Jurkat, Clone E6-1 (cell line): ENCODE measurements around the gene CRIP2.

Experiments
- DNase-seq: peaks from one replicate; pipeline ENCODE4 v3.0.0-alpha.2; 2011; ENCODE audit warnings: low read depth, low spot score
- H3K4me3 ChIP-seq: 2 replicates; pipeline ENCODE4 v1.5.1; 2011; ENCODE audit warnings: mild to moderate bottlenecking, low read length, control low read depth, moderate library complexity

CRIP2 gene

DNA sequence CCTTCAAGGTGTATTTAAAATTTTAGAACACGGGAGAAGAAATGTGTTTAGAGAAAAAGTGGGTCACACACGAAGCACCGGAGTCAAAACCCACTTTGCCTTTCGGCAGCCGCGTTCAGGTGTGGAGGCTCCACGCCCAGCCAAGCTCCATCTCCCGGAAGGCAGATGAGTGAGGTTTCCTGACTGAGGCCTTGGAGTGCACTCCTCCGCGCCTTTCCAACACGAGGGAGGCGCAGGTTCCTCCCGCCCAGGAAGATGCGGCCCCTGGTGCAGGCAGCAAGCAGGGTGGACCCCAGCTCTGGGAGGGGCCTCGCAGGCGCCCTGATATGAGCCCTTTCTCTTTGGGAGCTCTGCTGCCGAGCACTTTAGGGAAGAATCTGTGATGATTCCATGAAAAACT lies 32.5 kb upstream of the CRIP2 start:
- no peak for DNase-seq
- no peak overlapping the region for H3K4me3 ChIP-seq

DNA sequence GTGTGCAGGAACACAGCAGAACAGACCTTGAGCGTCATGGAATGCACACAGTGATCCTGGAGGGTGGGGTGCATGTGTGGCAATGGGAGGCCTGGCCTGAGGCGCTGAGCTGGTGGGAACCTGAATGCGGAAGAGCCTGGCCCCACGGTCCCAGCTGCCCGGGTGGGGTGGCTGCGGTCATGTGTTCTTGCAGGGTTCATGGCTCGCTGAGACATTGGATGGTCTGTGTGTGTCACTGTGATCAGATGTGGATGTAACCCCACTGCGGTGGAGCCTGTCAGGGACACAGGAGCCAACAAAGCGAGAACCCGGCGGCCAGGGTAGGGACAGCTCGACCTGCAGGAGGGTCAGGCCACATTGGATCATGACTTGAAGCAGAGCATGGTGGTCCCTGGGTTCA lies 31.8 kb upstream of the CRIP2 start:
- no peak for DNase-seq

DNA sequence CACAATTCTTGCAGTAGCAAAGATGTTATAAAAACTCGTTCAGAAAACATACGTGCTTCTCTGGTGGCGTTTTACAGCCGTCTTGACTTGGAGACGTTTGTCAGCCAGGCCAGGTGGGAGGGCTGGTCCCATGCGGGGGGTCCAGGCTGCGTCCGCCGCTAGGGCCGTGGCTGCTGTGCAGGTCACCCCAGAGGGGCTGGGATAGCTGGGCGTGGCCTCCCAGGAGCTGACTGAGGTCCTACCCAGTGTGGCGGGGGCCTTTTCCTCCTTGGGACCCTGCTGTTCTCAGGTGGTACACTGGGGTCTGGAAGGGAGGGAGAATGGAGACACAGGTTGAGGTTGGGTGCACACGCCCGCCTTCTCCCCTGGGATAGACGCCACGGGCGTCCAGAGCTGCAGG lies 29.8 kb upstream of the CRIP2 start:
- no peak for DNase-seq
- no peak overlapping the region for H3K4me3 ChIP-seq

More for the DNA sequence above, 31.8 kb upstream of the CRIP2 start:
- H3K4me3 ChIP-seq, result no peak overlapping the region

DNA sequence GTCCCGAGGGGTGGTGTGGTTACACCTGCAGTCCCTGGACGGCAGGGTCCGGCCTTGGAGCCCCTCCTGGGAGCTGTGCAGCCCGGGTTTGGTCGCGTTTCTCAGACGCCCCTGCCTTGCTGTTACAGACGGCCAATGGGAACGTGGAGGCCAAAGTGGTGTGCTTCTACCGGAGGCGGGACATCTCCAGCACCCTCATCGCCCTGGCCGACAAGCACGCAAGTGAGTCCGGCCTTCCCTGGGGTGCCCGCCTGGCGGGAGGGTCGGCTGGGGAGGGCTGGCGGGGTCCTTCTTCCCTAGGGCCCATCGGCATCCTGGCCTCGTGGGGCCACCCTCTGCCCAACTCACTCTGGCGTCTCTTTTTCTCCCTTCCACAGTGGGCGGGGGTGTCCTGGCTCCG lies 29.3 kb upstream of the CRIP2 start:
- no peak overlapping the region for H3K4me3 ChIP-seq
- DNase-seq, result no peak

DNA sequence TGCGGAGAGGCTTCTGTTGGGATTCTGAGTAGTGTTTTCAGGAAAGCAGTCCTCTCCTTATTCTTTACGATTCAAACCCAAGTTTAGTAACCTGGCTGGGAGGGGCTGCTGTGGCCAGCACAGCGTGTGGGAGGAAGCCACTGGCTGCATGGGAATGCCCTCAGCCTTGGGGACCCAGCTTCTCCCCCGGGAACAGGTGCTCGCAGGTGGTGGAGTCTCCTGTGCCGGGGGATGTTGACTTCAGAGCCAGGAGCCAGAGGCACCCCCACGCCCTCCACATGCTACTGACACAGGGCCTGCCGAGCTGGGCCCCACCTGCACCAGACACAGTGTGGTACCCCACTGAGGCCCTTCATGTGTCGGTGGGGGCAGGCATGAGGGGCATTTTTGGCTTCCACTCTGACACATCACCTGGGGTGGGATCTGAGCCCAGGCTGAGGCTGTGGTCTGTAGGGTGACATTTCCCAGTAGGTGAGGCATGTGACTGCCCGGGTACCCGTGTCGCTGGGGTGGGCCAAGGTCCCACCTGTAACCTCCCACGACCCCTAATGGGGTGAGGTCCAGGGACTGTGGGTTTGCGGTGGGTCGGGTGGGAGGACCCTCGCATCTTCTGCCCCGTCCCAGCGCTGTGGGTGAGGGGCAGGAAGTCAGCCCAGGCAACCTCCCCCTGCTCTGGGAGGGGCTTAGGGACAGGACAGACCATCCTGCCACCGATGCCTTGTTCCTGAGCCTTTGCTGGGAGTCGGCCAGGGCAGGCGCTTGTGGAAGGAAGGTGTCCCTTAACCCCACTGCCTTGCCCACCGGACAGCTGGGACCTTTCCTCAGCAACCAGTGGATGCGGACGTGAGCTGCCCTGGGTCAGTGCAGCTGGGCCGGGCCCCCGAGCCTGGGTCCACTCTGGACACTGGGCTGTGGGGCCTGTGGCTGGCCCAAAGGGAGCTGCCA lies 28.4 kb upstream of the CRIP2 start:
- no peak overlapping the region for H3K4me3 ChIP-seq
- DNase-seq, result no peak

DNA sequence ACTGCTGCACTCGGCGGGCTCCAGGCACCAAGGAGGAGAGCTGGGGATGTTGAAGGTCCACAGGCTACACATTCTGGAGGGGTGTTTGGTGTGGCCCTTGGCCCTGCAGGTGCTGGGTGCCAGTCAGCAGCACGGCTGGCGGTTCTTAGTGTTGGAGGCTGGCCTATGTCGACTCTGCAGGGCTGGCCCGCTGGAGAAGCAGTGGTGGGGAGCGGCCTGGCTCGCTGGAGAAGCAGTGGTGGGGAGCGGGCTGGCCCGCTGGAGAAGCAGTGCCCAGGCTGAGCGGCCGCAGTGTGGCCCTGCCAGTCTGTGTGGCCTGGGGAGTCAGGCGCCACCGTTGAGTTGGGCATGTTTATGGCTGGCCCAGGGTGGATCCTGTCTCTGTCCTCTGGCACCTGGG lies 27.6 kb upstream of the CRIP2 start:
- no peak for DNase-seq
- no peak overlapping the region for H3K4me3 ChIP-seq

DNA sequence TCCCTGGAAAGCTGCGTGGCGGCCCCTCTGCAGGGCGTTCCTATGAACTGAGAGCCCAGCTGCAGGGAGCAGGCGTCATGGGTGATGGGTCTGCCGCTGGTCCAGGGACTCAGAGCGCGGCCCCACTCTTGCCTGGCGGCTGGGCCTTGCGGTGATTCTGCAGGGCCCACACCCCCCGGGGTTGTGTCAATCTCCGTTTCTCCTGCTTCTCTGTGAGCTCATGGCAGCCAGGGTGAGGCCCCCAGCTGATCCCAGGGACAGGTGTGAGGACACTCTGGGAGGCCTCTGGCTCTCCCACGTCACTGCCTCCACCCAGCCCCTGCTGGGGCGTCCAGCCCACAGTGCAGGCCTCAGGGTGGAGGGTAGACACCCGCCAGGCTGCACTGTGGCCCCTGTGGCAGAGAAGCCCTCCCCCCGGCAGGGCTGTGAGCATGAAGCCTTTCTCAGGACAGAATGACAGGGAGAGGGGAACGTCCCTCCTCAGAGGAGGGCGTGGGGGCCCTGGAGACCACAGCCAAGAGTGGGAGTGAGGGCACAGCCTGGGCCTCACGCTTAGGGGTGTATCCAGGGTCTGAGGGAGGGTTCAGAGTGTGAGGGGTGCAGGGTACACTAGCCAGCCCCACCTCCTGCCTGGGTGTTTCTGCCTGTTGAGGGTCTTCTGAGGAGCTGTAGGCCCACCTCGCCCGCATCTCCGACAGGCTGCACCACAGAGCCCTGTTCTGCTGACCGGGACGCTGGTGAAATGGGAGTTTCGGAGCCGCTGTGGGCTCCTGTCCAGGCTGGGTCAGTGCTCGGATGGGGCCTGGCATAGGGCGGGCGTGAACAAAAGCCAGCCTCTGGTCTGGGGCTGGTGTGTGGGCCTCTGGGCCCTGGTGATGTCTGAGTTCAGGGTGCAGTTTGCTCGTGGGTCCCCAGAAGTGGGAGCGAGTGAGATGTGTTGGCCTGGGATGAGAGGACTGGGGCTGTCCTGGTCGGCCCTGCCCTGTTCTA lies 26.7 kb upstream of the CRIP2 start:
- no peak for DNase-seq
- H3K4me3 ChIP-seq, result no peak overlapping the region

DNA sequence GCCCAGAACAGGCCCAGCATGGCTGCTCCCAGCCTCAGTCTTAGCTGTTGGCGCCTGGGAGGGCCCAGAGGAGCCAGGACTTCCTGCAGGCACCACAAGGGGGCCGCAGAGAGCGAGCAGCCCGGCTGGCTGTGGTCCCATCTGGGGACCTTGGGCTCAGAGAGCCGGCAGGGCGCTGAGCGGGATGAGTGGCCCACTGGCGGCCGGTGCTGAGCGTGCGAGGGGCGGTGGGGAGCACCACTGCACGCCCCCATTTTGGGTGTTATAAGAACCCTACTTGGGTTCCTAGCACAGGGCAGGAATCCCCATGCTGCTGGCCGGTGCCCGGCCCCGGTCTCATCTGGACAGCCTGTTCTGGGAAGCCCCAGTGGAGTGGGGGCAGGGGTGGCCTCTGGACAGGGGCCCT lies 25.9 kb upstream of the CRIP2 start:
- no peak for DNase-seq
- H3K4me3 ChIP-seq, result no peak overlapping the region

DNA sequence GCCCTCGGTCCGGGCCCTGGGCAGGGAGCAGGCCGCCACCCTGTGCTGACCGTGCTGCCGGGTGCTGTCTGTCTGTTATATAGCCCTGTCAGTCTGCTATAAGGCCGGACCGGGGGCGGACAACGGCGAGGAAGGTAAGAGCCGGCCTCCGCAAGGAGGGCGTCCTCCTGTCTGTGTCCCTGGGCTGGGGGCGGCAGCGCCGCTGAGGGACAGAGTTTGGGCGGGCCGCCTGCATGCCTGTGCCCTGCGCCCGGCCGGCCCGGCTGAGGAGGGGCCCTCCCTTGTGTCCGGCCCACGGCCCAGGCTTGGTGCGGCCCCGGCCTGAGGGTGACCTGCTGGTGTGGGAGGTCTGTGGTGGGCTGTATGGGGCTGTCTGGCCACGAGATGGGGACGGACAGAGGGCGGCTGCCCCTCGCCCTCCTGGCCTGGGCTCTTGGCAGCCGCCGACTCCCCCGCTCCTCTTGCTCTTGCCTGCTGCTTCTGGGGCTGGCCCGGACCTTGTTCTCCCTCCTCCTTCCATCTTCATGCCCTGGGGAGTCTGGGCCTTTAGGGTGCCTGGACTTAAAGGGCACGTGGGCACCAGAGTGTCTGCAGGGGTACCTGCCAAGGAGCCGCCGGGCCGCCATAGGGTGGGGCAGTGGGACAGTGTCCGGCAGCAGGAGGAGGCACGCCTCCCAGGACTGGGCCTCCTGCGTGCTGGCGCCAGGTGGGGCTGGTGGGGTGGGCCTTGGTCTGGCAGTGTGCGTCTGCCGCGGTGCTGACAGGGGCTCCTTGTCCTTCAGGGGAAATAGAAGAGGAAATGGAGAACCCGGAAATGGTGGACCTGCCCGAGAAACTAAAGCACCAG lies 25.1 kb upstream of the CRIP2 start:
- no peak for DNase-seq
- H3K4me3 ChIP-seq, result no peak overlapping the region

DNA sequence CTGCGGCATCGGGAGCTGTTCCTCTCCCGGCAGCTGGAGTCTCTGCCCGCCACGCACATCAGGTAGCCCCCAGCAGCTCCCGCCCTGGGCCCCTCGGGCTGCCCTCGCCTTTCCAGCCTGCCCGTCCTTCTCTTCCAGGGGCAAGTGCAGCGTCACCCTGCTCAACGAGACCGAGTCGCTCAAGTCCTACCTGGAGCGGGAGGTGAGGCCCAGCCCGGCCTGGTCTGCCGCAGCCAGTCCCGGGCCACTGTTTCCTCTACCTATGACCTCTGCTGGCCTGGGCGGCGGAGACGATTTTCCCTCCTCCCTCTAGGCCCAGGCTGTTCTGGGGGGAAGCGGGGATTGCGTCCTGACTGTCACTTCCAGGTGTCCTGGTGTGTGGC lies 24.5 kb upstream of the CRIP2 start:
- no peak overlapping the region for H3K4me3 ChIP-seq
- no peak for DNase-seq

DNA sequence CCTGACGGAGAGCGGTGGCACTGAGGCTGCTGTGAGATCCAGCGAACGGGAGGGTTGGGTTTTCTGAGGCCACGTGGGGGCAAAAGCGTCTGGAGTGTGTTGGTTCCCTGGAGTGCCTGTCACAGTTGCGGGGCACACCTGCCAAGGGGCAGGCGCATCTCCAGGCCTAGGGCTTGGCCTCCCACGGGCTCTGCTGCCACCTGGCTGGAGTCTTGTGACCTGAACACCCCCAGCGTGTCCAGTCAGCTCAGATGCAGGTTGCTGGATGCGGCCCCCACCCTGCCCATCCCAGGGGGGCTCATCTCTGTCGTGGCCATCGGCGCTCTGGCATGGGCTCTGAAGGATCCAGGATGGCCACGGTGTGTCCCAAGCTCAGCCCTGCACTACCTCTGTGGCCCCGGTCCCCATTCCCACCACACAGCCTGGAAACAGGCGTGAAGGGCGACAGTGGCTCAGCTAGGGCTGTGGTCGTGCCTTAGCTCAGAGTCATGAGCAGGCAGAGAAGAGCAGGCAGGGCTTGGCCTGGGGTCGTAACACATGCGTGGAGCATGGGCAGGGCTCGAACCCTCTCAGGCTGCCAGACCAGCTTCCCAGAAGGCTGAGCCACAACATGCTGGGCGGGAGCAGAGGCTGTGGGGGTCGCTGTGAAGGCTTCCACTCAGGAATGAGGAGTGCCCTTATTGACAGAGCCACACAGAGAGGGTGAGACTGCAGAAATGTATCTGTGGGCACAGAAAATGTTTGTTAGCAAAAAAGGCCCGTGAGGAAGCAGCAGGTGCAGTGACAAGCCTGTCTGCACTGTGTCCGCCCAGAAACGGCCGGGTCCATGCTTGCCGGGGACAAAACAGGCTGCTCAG lies 23.5 kb upstream of the CRIP2 start:
- DNase-seq, result no peak
- H3K4me3 ChIP-seq, result no peak overlapping the region

DNA sequence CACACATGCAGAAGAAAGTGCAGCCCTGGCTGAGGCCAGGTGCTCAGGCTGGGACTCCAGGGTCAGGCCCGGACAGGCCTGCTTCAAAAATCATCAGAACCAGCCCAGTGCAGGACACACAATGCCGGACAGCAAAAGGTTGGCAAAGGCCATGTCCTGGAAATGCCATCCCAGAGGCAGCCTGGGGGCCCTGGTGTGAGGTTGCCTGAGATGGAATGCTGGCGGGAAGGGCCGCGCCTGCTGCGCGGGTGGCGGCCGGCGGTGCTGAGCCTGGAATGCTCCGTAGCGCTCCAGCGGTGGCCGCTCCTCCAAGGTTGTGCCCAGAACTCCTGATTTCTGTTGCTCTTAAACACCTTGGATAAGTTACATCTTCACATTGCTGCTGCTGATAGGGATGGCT lies 21.7 kb upstream of the CRIP2 start:
- H3K4me3 ChIP-seq, result no peak overlapping the region
- no peak for DNase-seq

DNA sequence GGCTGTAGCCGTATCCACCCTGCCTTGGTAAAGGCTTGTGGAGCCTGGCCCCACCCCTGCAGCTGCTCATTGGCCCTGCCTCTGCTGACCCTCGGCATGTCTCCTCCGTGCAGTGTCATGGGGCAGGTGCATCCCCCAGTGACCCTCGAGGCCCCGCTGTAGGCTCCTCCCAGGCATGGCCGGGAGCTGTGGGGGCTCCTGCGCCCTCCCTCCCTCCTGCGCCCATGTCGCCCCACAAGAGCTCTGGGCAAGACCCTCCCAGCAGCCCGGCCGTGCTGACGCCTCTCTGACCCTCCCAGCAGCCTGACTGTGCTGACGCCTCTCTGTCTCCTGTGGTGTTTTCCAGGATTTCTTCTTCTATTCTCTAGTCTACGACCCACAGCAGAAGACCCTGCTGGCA lies 20.8 kb upstream of the CRIP2 start:
- H3K4me3 ChIP-seq, result no peak overlapping the region
- DNase-seq, result no peak

DNA sequence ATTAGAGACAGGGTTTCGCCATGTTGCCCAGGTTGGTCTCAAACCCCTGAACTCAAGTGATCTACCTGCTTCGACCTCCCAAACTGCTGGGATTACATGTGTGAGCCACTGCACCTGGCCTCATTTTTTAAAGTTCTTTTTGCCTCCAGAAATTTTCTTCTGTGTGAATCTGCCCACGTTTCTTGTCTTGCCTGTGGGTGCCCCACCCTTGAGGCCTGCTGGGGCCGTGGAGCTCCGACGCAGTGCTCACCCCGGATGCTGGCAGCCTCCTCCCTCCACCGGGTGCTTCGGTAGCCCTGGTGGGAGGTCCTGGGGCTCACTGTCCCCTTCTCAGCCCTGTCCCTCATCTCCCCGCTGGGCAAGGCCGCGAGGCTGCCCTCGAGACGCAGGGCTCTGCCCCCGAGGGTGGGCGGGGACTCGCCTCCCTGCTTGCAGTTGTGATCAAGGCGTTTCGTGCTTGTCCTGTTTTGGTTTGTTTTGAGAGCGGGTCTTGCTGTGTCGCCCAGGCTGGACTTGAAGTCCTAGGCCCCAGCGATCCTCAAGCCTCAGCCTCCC lies 19.5 kb upstream of the CRIP2 start:
- H3K4me3 ChIP-seq, result no peak overlapping the region
- no peak for DNase-seq

DNA sequence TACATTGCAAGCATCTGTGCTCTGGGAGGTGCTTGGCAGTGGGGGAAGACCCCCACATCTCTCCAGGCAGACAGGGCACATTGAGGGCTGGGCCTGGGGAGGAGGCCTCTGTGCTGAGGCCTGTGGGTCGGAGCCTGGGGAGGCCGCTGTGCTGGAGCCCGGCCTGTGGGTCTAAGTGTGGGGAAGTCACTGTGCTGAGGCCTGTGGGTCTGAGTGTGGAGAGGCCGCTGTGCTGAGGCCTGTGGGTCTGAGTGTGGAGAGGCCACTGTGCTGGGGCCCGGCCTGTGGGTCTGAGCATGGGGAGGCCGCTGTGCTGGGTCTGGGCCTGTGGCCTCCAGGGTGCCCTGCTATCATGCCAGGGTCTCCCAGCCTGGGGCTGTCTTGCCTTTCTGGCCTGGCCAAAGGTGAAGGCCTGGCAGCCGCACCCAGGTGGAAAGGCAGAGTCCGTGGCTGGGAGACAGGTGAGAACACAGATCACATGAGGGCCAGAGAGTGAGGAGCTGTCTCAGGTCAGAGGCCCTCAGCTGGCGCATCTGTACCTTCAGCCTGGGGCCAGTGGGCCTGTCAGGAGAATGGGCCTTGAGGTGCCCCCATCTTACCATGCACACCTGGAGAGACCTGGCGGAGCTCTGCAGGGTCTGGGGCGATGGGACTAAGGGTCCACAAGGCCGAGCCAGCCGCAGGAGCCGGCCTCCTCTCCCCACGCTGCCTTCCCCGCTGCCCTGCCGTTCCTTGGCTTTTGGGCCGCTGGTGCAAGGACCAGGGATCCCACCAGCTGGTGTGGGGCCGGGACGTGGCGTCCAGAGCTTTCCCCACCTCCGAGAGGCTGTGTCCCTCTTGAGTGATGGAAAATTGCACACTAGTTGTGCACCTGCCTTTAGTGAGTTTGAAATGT lies 18.6 kb upstream of the CRIP2 start:
- no peak for DNase-seq
- no peak overlapping the region for H3K4me3 ChIP-seq

DNA sequence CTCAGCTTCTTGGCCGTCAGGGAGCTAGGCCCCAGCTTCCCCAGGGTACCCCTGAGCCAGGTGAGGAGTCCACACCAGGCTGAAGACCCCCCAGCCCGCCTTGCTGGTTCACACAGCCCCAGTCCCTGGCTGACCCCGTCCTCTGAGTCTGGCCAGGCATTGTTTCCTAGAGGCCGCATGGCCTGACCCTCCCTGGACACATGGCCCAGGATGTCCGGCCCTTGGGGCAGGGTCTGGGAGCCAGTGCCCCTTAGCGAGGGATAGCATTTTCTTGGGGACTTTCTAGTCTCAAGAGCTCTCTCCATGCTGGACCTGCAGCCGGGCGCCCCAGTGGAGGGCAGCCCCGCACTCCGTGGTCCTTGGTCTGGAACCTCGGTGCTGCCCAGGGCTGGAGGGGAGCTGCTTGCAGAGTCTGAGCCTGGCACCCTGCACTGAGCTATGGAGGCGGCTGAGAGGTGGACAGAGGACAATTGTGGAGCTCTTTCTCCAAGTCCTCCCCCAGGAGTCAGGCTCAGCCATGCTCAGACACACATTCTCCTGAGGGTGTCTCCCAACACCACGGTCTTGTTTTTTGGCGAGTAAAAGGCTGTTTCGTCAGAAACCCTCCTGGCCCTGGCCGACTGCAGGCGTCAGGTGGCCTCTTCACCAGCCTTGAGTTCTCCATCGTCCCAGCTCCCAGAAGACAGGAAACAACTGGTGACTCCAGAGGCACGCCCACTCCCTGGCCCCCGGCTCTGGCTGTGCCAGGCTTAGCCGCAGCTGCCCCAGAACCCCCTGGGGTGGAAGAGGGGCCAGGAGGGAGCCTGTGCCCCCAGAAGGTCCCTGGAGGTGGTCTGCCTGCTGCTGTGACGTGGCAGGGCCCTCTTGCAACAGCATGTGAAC lies 17.6 kb upstream of the CRIP2 start:
- no peak overlapping the region for H3K4me3 ChIP-seq
- no peak for DNase-seq
